Loucy (cell line): ENCODE results near the gene TRIM40.
A peak's percentile ranks its signal among the peaks of the same experiment; 100 is the strongest.

Experiments
- H2AFZ ChIP-seq: fragments of 200-600 bp; sonication (generic); 2 replicates; pipeline ENCODE4 v1.6.0; 2016; ENCODE audit warnings: antibody characterized with exemption, mild to moderate bottlenecking, low read length, moderate library complexity
- H3F3A ChIP-seq: fragments of 200-600 bp; 2 replicates; pipeline ENCODE4 v1.6.0; 2016; ENCODE audit warnings: antibody characterized with exemption, low read depth, mild to moderate bottlenecking
- H3K27me3 ChIP-seq: fragments of 200-600 bp; sonication (generic); 2 replicates; pipeline ENCODE4 v1.6.1; 2014; ENCODE audit warnings: low read length, mild to moderate bottlenecking; ENCODE audit not compliant: insufficient read depth, poor library complexity, severe bottlenecking
- H3K36me3 ChIP-seq: fragments of 200-600 bp; sonication (generic); 2 replicates; pipeline ENCODE4 v1.6.1; 2016; ENCODE audit warnings: low read length; ENCODE audit not compliant: insufficient read depth
- H3K4me1 ChIP-seq: fragments of 200-600 bp; sonication (generic); 2 replicates; pipeline ENCODE4 v1.5.1; 2014; ENCODE audit warnings: low read length, mild to moderate bottlenecking; ENCODE audit not compliant: insufficient read depth, poor library complexity, severe bottlenecking
- H3K4me2 ChIP-seq: fragments of 200-600 bp; sonication (generic); 2 replicates; pipeline ENCODE4 v1.6.0; 2014; ENCODE audit warnings: antibody characterized with exemption, low read length, low read depth, mild to moderate bottlenecking; ENCODE audit not compliant: poor library complexity, severe bottlenecking
- H3K4me3 ChIP-seq: fragments of 200-600 bp; sonication (generic); 2 replicates; pipeline ENCODE4 v1.5.1; 2014; ENCODE audit warnings: low read length, mild to moderate bottlenecking, mixed read lengths; ENCODE audit not compliant: poor library complexity, severe bottlenecking
- H3K79me2 ChIP-seq: fragments of 200-600 bp; sonication (generic); 2 replicates; pipeline ENCODE4 v1.6.1; 2014; ENCODE audit warnings: low read length; ENCODE audit not compliant: insufficient read depth
- H3K9ac ChIP-seq: fragments of 200-600 bp; sonication (generic); 2 replicates; pipeline ENCODE4 v1.6.0; 2014; ENCODE audit warnings: mild to moderate bottlenecking, low read depth, low read length, moderate library complexity; ENCODE audit not compliant: poor library complexity, severe bottlenecking
- H3K9me2 ChIP-seq: fragments of 200-600 bp; sonication (generic); replicated peaks from 2 replicates; pipeline ENCODE4 v1.6.1; 2016; ENCODE audit warnings: low read depth, low read length, mixed read lengths
- H3K9me3 ChIP-seq: fragments of 200-600 bp; sonication (generic); 2 replicates; pipeline ENCODE4 v1.6.1; 2014; ENCODE audit warnings: mild to moderate bottlenecking, antibody characterized with exemption, low read length, low read depth; ENCODE audit not compliant: insufficient read depth
- H4K20me1 ChIP-seq: fragments of 200-600 bp; sonication (generic); 2 replicates; pipeline ENCODE4 v1.6.0; 2014; ENCODE audit warnings: antibody characterized with exemption, low read length, mild to moderate bottlenecking; ENCODE audit not compliant: insufficient read depth, poor library complexity, severe bottlenecking
- EZH2phosphoT487 ChIP-seq: fragments of 200-600 bp; IDR thresholded peaks from 2 replicates; pipeline ENCODE4 v1.6.1; 2018; ENCODE audit warnings: antibody characterized with exemption, mild to moderate bottlenecking, moderate library complexity, borderline replicate concordance
- TF ChIP-seq, protein P1 (sequence below): fragments of 200-600 bp; sonication (generic); conservative IDR thresholded peaks from 2 replicates; pipeline ENCODE4 v1.5.1; 2014; ENCODE audit warnings: mild to moderate bottlenecking, antibody characterized with exemption, low read length

Gene TRIM40

GRCh38 chr6:30112402-30112994, 23.4 kb upstream of the TRIM40 start:
- peaks cover 15% of the 10 kb centered on the region for H3K4me1 ChIP-seq
- TF ChIP-seq, protein P1, sequence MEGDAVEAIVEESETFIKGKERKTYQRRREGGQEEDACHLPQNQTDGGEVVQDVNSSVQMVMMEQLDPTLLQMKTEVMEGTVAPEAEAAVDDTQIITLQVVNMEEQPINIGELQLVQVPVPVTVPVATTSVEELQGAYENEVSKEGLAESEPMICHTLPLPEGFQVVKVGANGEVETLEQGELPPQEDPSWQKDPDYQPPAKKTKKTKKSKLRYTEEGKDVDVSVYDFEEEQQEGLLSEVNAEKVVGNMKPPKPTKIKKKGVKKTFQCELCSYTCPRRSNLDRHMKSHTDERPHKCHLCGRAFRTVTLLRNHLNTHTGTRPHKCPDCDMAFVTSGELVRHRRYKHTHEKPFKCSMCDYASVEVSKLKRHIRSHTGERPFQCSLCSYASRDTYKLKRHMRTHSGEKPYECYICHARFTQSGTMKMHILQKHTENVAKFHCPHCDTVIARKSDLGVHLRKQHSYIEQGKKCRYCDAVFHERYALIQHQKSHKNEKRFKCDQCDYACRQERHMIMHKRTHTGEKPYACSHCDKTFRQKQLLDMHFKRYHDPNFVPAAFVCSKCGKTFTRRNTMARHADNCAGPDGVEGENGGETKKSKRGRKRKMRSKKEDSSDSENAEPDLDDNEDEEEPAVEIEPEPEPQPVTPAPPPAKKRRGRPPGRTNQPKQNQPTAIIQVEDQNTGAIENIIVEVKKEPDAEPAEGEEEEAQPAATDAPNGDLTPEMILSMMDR = no peak
- TF ChIP-seq EZH2phosphoT487 = no peak

DNA sequence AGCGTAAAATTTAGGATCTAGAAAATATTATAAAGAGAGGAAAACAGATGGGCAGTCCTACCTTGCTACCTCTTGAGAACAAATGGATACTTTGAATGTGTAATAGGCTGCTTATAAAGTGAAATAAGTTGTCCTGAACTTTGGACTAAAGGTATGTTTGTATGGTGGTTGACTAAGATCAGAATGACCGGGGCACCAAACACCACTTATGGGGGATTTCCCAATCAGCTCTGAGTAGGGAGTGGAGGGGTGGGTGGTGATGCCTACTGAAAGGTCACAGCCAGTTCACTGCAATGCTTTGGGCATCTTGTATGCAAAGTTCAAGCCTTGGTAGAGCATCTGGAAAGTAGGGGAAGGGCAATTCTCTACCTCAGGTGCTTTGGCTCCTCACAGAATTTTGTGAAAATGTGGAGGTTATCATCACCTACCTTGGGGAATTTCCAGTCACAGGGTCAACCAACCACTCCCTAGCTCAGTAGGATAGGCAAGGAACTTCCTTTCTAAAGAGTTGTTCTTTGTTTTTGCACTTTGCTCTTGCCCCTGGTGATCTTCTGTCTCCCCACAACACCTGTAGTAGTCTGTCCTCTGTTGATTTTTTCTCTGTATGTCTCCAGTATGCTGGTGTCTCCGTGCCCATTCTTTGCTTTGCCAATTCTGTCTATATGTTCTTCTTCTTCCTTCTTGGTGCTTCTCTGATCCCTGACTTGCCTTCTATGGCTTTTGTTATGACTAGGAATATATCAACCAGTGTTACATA, 22.8 kb upstream of the TRIM40 start, which contains the start of gene TRIM31:
TRIM31 (minus strand) TSS at position 88 of the 757 bp plus-strand sequence. CDS start 285 bp downstream, outside the sequence.
- no peak within 1 kb of the TSS for H3K4me2 ChIP-seq

More at GRCh38 chr6:30112402-30112994, 23.4 kb upstream of the TRIM40 start:
- no peaks in the 10 kb centered on the region for H3K27me3 ChIP-seq
- no peak overlapping the region for H3K9ac ChIP-seq
- H3K4me2 ChIP-seq = no peak overlapping the region
- no peak overlapping the region for H2AFZ ChIP-seq
- no peaks in the 10 kb centered on the region for H4K20me1 ChIP-seq
- H3K9me2 ChIP-seq = no peaks in the 10 kb centered on the region
- no peaks in the 10 kb centered on the region for H3K36me3 ChIP-seq
- no peaks in the 10 kb centered on the region for H3K79me2 ChIP-seq
- H3K4me3 ChIP-seq = no peak overlapping the region
- no peaks in the 10 kb centered on the region for H3K9me3 ChIP-seq
- no peaks in the 10 kb centered on the region for H3F3A ChIP-seq

GRCh38 chr6:30113841-30114240, 22.1 kb upstream of the TRIM40 start:
- Histone ChIP-seq H3K36me3 (no peaks in the 10 kb centered on the region), H3K79me2 (no peaks in the 10 kb centered on the region), H3K4me3 (no peak overlapping the region), H3F3A (no peaks in the 10 kb centered on the region), H3K4me1 (peaks cover 10% of the 10 kb centered on the region), H3K4me2 (no peak overlapping the region), H3K9ac (no peak overlapping the region), H3K27me3 (no peaks in the 10 kb centered on the region), H4K20me1 (no peaks in the 10 kb centered on the region), H2AFZ (peak overlapping the region; percentile 12; the same call in 1 of the 2 replicates), H3K9me2 (no peaks in the 10 kb centered on the region), H3K9me3 (no peaks in the 10 kb centered on the region)
- TF ChIP-seq, protein P1 = no peak
- no peak for TF ChIP-seq EZH2phosphoT487

More for the DNA sequence above, 22.8 kb upstream of the TRIM40 start, which contains the start of gene TRIM31:
- TF ChIP-seq, protein P1 = no peak
- TF ChIP-seq EZH2phosphoT487 = no peak
- Histone ChIP-seq H3K9me3 (no peaks in the 10 kb centered on the region), H3F3A (no peaks in the 10 kb centered on the region), H4K20me1 (no peaks in the 10 kb centered on the region), H3K9me2 (no peaks in the 10 kb centered on the region), H3K9ac (no peak within 1 kb of the TSS), H3K79me2 (no peaks in the 10 kb centered on the region), H3K36me3 (no peaks in the 10 kb centered on the region), H3K27me3 (no peaks in the 10 kb centered on the region), H3K4me1 (peaks cover 15% of the 10 kb centered on the region), H3K4me3 (no peak within 1 kb of the TSS), H2AFZ (no peak within 1 kb of the TSS)
